Measurements from ENCODE around the gene LMNTD1.
"Not testable (repeated sequence)": the region's sequence is repeated elsewhere in the genome, so short reads cannot be mapped to it uniquely, and the experiment has no call there.

LMNTD1 gene

GRCh38 chr12:25491396-25492325 lies 61.4 kb downstream of the LMNTD1 start:
- no peak for DNase-seq (ENCODE audit: low read depth in 2 of 2)

GRCh38 chr12:25488956-25489870 lies 63.9 kb downstream of the LMNTD1 start:
- not testable (repeated sequence) for DNase-seq (ENCODE audit: low read depth in 2 of 2)

GRCh38 chr12:25482625-25483024 lies 70.5 kb downstream of the LMNTD1 start:
- DNase-seq (ENCODE audit: low read depth in 2 of 2): no peak

GRCh38 chr12:25480145-25480544 lies 72.9 kb downstream of the LMNTD1 start:
- DNase-seq (ENCODE audit: low read depth in 2 of 2): no peak

DNA sequence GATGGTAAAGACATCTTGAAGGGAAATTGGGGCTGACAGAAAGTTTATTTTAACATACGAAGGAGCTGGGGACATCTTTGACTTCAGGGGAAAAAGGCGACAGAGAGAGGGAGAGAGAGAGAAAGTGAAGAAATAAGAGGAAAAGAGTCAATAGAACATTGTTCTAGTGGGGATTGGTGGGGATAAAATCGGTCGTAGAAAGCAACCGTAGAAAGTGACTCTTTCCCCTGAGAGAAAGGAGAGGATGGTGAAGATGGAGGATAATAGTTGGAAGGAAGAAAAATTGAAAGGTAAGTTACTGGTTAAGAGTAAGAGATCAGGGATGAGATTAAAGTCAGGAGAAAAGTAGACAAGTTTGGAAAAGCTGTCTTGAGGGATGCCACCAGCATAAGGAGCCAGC lies 75.9 kb downstream of the LMNTD1 start:
- DNase-seq (ENCODE audit: low read depth in 2 of 2): no peak

DNA sequence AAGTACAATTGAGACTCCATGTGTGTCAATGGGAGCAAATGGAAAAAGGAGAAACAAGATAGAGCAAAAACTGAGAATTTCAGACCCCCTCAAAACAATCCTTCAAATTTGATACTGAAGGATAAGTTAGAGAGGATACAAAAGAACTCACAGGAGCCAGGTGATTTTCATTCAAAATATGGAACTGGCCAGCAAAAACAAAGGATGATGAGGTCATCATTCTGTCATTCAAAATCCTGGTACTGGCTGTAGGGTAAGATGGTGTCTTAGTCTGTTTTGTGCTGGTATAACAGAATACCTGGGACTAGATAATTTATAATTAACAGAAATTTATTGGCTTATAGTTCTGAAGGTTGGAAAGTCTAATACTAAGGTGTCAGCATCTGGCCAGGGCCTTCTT lies 80.6 kb downstream of the LMNTD1 start:
- DNase-seq (ENCODE audit: low read depth in 2 of 2): no peak

DNA sequence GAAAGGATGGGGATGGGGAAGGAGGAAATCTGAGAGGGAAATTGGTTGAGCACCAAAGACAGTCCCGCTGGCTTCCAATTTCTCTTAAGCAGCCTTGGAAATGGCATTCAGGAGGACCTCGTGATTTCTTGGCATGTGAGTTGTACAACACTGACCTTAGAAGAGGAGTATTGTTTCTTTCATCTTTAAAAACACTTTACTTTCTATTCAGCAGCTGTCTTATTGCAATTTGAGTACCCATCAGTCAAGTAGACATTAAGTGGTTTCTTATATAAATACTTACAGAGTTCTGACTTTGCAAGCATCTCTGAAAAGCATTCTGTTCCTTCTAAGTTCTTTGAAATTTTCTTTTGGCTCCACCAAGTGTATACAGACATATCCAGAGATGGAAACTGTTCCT lies 83.2 kb downstream of the LMNTD1 start:
- DNase-seq (ENCODE audit: low read depth in 2 of 2): no peak

- DNase-seq (ENCODE audit: low read depth in 2 of 2): no peak
Observed at GRCh38 chr12:25469368-25469767, 83.7 kb downstream of the LMNTD1 start.

GRCh38 chr12:25463521-25463920 lies 89.6 kb downstream of the LMNTD1 start:
- no peak for DNase-seq (ENCODE audit: low read depth in 2 of 2)

- DNase-seq (ENCODE audit: low read depth in 2 of 2): no peak
Observed at GRCh38 chr12:25463005-25463404, 90.1 kb downstream of the LMNTD1 start.

DNA sequence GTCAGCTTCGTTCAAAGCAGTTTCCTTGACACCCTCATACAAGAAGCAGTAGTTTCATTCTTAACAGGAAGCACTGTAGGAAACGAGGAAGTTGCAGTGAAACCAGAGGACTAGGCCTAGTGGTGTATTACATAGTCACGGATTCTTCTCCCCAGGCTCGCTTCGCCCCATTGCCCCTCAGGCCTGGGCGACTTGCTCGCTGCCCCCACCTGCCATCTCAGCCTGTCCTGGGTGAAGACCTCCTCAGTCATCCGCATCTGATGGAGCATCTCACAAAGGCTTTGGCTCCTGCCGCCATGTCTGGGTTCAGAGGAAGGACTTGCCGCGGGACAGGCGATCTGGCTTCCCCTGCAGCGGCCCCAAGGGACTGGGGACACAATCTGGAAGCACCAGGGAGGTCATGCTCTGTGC lies 93.5 kb downstream of the LMNTD1 start:
- DNase-seq (ENCODE audit: low read depth in 2 of 2): no peak

- DNase-seq (ENCODE audit: low read depth in 2 of 2): no peak
Observed at GRCh38 chr12:25458047-25458552, 95.0 kb downstream of the LMNTD1 start.

DNA sequence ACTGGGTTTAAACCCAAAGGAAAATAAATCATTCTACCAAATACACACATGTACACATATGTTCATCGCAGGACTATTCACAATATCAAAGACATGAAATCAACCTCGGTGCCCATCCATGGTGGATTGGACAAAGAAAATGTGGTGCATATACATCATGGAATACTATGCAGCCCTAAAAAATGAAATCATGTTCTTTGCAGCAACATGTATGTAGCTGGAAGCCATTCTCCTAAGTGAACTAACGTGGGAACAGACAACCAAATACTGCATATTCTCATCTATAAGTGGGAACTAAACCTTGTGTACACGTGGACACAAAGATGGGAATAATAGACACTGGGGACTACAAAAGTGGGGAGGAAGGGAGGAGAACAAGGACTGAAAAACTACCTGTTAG lies 96.6 kb downstream of the LMNTD1 start:
- DNase-seq (ENCODE audit: low read depth in 2 of 2): no peak

GRCh38 chr12:25455696-25456095 lies 97.4 kb downstream of the LMNTD1 start:
- no peak for DNase-seq (ENCODE audit: low read depth in 2 of 2)

- DNase-seq (ENCODE audit: low read depth in 2 of 2): no peak
Observed at GRCh38 chr12:25449007-25449406, 104.1 kb downstream of the LMNTD1 start.

DNA sequence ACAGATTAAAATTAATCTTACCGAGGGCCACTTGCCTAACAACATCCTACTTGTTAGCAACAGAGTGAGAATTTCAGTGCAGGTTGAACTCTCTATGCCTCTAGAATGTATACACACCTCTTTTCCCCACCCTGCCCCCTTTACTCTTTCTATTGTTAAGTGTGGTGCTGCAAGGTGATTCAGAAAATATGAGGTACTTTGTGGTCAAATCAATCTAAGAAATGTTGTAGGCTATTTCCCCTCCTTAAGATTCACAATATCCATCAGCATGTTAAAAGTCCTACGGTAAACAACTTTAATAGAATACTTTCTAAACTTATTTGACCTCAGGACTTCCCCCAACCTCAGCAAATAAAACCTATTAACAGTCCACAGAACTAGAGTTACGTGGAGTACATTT lies 106.0 kb downstream of the LMNTD1 start:
- no peak for DNase-seq (ENCODE audit: low read depth in 2 of 2)

- no peak for DNase-seq (ENCODE audit: low read depth in 2 of 2)
Observed at GRCh38 chr12:25438638-25439037, 114.4 kb downstream of the LMNTD1 start.

- DNase-seq (ENCODE audit: low read depth in 2 of 2): peak in 1 of 2 donors; percentile 6
Observed at GRCh38 chr12:25436206-25437030, 116.7 kb downstream of the LMNTD1 start.

DNA sequence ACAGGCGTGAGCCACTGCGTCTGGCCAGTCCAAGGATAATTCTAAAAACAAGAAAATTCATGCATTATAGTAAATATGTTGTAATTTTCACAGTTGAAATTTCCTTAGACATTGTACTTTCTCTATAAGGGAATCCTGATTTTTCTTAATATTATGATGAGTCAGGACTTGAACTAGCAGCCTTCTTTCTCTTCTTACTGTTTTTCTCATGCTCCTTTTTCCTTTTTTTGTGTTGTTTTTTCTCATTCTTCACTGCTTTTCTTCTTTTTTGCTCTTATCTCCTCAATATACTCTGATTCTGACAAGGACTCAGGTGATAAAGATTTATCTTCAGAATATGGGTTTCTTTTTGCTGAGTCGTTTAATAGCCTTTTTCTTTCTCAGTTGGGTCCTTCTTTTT lies 117.7 kb downstream of the LMNTD1 start:
- no peak for DNase-seq (ENCODE audit: low read depth in 2 of 2)

- DNase-seq (ENCODE audit: low read depth in 2 of 2): no peak
Observed at GRCh38 chr12:25434515-25434914, 118.6 kb downstream of the LMNTD1 start.

DNA sequence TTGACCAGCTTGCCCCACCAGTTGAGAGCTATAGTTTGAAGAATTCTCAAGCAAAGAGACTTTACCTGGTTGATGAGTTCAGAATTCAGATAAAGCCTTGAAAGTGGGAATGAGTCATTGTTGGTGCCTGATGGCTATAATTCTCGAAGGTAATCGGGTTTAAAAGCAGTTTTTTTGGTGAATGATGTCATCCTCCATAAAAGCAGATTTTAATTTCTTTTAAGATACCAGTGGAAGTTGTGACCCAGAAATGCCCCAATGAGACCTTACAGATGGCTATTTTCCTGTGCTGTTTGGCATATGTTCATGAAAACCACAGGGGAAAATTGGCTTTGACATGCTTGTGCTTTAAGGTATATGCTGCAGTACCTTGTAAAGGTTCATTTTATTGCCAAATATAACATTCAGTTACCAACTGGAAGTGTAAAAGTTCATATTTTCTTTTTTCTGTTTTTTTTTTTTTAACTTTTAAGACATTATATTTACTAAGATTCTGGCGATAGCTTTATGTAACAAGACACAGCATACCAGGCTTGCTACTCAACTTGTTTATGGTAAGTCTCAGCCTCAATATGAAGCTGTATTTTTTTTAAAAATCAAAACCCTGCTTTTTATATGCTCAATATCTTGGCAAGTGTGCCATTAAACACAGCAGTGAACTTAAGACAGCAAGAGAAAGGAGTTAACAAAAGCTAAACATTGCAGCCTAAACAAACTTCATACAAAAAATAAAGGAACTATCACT lies 119.3 kb downstream of the LMNTD1 start:
- DNase-seq (ENCODE audit: low read depth in 2 of 2): no peak
